Stimulated activated naive CD4-positive, alpha-beta T cell treated with Interleukin-2 at 50 U/mL for 16 hours (primary cell): ENCODE measurements around the gene GRIK3.
"Not testable (repeated sequence)": the region's sequence is repeated elsewhere in the genome, so short reads cannot be mapped to it uniquely, and the experiment has no call there.

Experiments used
- DNase-seq: peaks from one replicate; lab custom pipeline; 2025; lab: John Stamatoyannopoulos, UW

GRIK3 gene

GRCh38 chr1:36941316-36941978, 92.9 kb downstream of the GRIK3 start:
- DNase-seq: no peak

GRCh38 chr1:36938819-36939218, 95.5 kb downstream of the GRIK3 start:
- DNase-seq: no peak

GRCh38 chr1:36937371-36937770, 96.9 kb downstream of the GRIK3 start:
- no peak for DNase-seq

- DNase-seq: no peak
These were observed 100.3 kb downstream of the GRIK3 start for GRCh38 chr1:36934061-36934460.

GRCh38 chr1:36927826-36928225, 106.5 kb downstream of the GRIK3 start:
- no peak for DNase-seq

- DNase-seq: no peak
These were observed 109.1 kb downstream of the GRIK3 start for GRCh38 chr1:36925251-36925650.

- DNase-seq: peak; percentile 5
These were observed 110.0 kb downstream of the GRIK3 start for GRCh38 chr1:36924282-36924811.

- no peak for DNase-seq
These were observed 111.5 kb downstream of the GRIK3 start for GRCh38 chr1:36922593-36923426.

- no peak for DNase-seq
These were observed 112.2 kb downstream of the GRIK3 start for GRCh38 chr1:36922071-36922470.

- DNase-seq: no peak
These were observed 113.4 kb downstream of the GRIK3 start for GRCh38 chr1:36920801-36921405.

- DNase-seq: no peak
These were observed 113.9 kb downstream of the GRIK3 start for GRCh38 chr1:36920371-36920770.

GRCh38 chr1:36919491-36920145, 114.7 kb downstream of the GRIK3 start:
- no peak for DNase-seq

GRCh38 chr1:36918604-36919003, 115.7 kb downstream of the GRIK3 start:
- DNase-seq: no peak

GRCh38 chr1:36916542-36916941, 117.8 kb downstream of the GRIK3 start:
- DNase-seq: not testable (repeated sequence)

- DNase-seq: no peak
These were observed 120.7 kb downstream of the GRIK3 start for GRCh38 chr1:36913484-36914060.

- no peak for DNase-seq
These were observed 121.3 kb downstream of the GRIK3 start for GRCh38 chr1:36913016-36913415.

- no peak for DNase-seq
These were observed 121.9 kb downstream of the GRIK3 start for GRCh38 chr1:36912365-36912865.

- no peak for DNase-seq
These were observed 122.6 kb downstream of the GRIK3 start for GRCh38 chr1:36911561-36912364.

GRCh38 chr1:36910886-36911540, 123.3 kb downstream of the GRIK3 start:
- DNase-seq: no peak
